Mononuclear cell (primary cell): ENCODE measurements around the gene CAV2. TPM values are rescaled to one million over a fixed set of nuclear protein-coding genes. Genes with fewer than 3 reads are reported as not detected.
A peak's percentile ranks its signal among the peaks of the same experiment; 100 is the strongest.

Source experiments
- H3K27me3 ChIP-seq: 2 replicates; pipeline ENCODE4 v1.6.0; 2011; ENCODE audit warnings: low read length, control low read depth; ENCODE audit not compliant: insufficient read depth
- H3K4me1 ChIP-seq: 2 replicates; pipeline ENCODE4 v1.5.1; 2011; ENCODE audit warnings: mild to moderate bottlenecking, low read length, control low read depth; ENCODE audit not compliant: insufficient read depth
- H3K4me3 ChIP-seq: 2 replicates; pipeline ENCODE4 v1.5.1; 2011; ENCODE audit warnings: mild to moderate bottlenecking, low read length, moderate library complexity
- H3K9me3 ChIP-seq: 2 replicates; pipeline ENCODE4 v1.5.1; 2011; ENCODE audit warnings: low read depth, mild to moderate bottlenecking, control low read depth, low read length
- total RNA-seq: library from RNA; depleted of rRNA; stranded (reverse); fragments of >200 nt; gene quantifications from one replicate; pipeline ENCODE4 v1.2.3, GENCODE V29; 2012

Gene CAV2
- total RNA-seq, 1 donor, result 4.1 TPM

DNA sequence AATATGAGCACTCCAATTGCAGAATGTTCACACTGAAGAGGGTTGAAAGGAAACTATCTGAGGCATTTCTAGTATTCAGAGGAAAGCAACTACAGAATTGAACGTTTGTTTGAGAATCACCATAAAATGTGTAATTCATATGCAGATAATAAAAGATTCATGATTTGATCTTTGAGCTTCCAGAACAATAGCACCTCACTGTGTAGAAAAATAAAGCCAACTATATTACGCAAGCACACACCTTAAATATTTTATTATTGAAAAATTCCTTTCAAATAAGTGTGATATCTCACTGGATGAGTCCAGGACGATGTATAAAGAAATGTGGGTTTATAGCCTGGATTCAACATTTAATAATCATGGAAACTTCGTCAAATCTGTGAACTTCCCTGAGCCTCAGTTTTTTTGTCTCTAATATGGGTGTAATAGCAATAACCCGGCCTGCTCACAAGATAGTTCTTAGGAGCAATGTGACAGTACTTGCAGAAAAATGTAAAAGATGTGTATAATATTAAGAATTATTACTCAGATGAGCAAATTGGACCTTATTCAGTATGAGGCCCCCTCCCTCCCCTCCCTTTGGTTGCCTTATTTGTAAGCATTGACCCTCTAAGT lies 11.5 kb upstream of the CAV2 start:
- Histone ChIP-seq H3K4me1 (no peaks in the 10 kb centered on the region), H3K4me3 (no peak overlapping the region), H3K27me3 (peaks cover 1% of the 10 kb centered on the region), H3K9me3 (no peaks in the 10 kb centered on the region)

DNA sequence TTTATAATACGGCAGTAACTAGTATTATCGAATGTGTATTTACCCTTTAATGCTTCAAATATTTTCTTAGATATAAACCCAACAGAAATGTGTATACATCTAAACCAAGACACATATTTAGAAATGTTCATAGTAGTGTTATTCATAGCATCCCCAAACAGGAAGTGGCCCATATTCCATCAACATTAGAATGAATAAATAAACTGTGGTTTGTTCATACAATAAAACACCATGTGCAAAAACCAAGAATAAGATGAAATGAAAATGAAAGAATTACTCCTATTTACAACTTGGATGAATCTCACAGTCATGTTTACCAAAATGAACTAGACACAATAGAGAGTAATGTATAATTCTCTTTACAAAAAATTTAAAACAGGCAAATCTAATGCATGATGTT lies 9.2 kb upstream of the CAV2 start:
- Histone ChIP-seq H3K27me3 (peaks cover 9% of the 10 kb centered on the region), H3K9me3 (no peaks in the 10 kb centered on the region), H3K4me3 (no peak overlapping the region), H3K4me1 (no peaks in the 10 kb centered on the region)

DNA sequence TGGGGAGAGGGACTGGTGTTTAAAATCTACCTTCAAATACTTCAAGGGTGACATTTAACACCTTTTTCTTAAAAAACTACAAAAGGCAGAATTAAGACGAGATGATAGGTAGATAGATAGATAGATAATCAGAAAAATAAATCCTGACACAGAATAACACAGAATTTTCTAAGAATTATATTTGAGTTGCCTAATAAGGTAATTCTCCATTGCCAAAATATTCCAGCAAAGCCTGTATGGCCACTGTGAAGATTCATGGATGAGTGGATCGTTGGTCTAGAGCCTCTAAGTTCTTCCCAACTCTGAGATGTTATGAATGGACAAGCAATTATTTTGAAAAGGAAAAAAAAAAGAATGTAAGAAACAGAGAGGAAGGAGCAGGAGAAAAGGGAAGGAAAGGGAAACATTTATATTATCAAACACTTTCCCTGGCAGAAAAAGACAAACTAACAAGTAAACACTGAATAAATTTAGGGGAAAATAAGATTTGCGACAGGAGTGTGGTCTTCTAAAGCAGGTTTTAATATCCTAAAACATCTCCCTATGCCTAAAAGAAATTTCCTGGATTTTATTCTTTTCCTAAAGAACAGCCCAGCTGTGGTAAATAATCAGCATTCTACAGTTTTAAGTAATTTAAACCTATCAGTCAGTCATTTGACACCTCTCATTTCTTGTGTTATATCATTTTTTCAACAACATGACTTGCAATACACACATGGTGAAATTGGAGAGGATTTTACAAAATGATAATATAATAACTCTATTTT lies 7.5 kb upstream of the CAV2 start:
- Histone ChIP-seq H3K27me3 (peaks cover 9% of the 10 kb centered on the region), H3K4me3 (no peak overlapping the region), H3K9me3 (no peaks in the 10 kb centered on the region), H3K4me1 (no peaks in the 10 kb centered on the region)

DNA sequence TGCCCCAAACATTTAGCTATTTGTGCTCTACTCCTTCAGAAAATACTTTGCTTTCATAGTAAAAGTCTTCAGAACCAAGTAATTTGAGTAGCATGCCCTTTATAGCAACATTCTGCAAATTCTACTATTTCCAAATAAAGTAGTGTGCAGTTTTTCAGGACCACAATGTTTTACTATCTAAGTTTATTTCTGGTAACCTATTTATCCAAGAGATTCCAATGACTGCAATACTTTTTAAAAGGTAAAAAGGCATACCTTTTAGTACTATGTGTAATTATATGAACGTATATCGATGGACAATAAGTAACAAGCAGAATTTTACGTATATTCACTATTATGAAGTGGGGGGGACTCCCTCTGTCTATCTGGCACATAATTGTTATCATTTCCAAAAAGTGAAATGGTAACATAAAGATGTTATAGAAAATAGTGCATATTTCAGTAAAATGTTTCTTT lies 6.9 kb upstream of the CAV2 start:
- Histone ChIP-seq H3K4me1 (no peaks in the 10 kb centered on the region), H3K9me3 (no peaks in the 10 kb centered on the region), H3K27me3 (peaks cover 13% of the 10 kb centered on the region), H3K4me3 (no peak overlapping the region)

DNA sequence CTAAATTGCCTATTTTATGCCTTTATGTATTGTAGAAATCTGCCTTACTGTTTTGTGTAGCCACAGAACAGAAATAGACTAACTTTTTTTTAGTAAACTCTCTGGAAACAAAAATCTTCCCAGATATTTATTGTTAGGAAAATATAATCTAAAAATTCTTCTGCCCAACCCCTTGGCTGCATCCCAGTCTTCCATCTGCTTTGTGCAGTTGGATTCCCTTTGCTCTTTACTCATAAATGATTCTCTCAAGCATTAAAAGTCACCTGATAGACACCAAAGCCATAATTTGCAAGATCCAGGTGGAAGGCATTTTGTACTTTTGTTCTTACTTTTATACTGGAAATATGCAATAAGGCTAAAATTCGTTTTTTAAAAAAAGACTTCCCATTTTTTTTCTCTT lies 6.1 kb upstream of the CAV2 start:
- no peak overlapping the region for H3K4me3 ChIP-seq

DNA sequence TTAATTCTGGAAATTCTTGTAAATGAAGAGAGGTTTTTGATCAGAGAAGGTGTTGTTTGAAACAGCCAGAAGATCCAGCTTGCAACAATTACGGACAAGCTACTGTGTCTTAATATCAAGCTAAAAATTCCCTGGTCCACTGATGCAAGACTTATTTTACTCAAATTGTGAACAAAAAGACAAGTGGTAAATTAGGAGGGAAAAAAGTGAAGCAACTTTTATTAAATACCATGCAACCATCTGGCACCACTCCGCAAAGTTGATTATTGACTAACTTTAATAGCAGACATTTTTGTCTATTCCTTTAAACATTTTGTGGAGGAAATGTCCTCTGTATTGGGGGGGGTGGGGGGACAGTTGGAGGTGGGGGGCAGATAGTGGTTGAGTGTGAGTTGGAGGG lies 5.1 kb upstream of the CAV2 start:
- H3K4me1 ChIP-seq, result peaks cover 4% of the 10 kb centered on the region
- no peaks in the 10 kb centered on the region for H3K9me3 ChIP-seq
- H3K4me3 ChIP-seq, result no peak overlapping the region
- peaks cover 28% of the 10 kb centered on the region for H3K27me3 ChIP-seq

More for the DNA sequence above, 6.1 kb upstream of the CAV2 start:
- H3K9me3 ChIP-seq, result no peaks in the 10 kb centered on the region
- no peaks in the 10 kb centered on the region for H3K4me1 ChIP-seq
- peaks cover 21% of the 10 kb centered on the region for H3K27me3 ChIP-seq

DNA sequence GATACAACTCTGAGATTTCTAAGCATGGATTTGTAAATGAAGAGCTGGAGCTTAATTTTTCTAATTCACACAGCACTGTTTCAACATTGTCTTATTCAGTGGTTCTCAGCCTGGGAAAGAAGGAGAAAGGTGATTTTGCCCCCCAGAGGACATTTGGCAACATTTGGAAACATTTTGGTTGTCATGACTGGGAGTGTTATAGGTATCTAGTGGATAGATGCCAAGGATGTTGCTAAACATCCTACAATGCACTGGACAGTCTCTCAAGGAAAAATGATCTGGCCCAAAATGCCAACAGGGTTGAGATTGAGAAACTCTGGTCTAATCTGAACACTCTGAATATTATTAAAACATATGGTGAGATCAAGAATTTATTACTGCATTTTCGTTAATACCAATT lies 3.8 kb upstream of the CAV2 start:
- H3K27me3 ChIP-seq, result peaks cover 39% of the 10 kb centered on the region
- no peak overlapping the region for H3K4me3 ChIP-seq
- peaks cover 14% of the 10 kb centered on the region for H3K4me1 ChIP-seq
- no peaks in the 10 kb centered on the region for H3K9me3 ChIP-seq

DNA sequence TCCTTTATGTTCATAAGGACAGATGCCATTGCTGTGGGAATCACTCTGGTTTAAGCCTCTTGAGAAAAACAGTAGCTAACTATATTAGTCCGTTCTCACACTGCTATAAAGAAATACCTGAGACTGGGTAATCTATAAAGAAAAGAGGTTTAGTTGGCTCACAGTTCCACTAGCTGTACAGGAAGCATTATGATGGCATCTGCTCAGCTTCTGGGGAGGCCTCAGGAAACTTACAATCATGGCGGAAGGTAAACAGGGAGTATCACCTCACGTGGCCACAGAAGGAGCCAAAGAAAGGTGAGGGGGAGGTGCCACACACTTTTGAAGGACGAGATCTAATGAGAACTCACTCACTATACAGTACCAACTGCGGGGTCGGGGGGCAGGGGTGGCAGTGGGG lies 2.9 kb upstream of the CAV2 start:
- H3K4me3 ChIP-seq, result no peak overlapping the region
- no peaks in the 10 kb centered on the region for H3K9me3 ChIP-seq
- peaks cover 14% of the 10 kb centered on the region for H3K4me1 ChIP-seq
- H3K27me3 ChIP-seq, result peaks cover 48% of the 10 kb centered on the region

DNA sequence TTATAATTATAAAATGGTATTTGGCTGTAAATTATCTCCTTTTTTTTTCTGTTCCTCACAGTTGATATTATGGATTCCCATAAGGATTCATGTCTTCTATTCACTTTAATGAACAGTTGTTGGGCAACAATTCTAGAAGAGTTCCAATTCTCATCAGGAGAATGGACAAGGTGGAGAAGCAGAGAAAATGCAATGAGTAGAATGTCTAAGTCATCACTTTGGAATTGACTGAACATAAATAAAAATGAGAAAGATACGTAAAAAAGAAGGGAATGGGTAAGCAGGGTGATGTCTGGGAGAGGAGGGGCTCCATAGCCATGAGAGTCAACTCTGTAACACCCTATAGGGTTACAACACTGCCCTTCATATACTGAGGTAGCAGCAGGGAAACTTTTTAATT lies 1.8 kb upstream of the CAV2 start:
- Histone ChIP-seq H3K4me3 (no peak overlapping the region), H3K9me3 (no peaks in the 10 kb centered on the region), H3K27me3 (peaks cover 59% of the 10 kb centered on the region), H3K4me1 (peaks cover 14% of the 10 kb centered on the region)

DNA sequence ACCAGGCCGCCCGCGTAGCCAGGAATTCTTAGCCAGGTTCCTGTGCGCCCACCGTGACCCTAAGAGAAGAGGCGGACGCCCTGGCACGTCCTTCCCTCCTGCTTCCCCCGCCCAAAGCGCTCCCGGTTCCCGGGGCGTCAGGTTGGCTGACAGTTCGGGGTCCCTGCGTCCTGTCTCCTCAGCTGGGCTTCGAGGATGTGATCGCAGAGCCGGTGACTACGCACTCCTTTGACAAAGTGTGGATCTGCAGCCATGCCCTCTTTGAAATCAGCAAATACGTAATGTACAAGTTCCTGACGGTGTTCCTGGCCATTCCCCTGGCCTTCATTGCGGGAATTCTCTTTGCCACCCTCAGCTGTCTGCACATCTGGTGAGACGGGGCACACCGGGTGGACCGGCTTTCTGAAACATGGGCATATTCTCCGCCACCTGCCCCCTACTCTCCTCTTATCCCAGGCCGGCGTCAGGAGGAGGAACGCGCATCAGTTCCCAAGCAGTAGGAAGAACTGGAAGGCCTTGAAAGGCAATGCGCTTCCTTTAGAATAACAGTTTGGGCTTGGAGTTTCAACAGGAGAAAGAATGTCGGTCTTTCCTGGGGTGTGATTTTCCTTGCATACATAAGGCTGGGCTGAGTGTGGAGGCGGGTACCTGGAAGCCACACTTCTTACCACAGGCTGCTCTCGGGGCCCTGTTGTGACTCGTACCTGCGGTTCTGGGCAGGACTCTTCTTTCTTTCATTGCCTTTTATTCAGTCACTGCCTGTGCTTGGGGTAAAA lies 728 bp downstream of the CAV2 start:
- peak overlapping the region; percentile 10 for H3K4me3 ChIP-seq
- peaks cover 61% of the 10 kb centered on the region for H3K27me3 ChIP-seq
- H3K4me1 ChIP-seq, result peaks cover 14% of the 10 kb centered on the region
- H3K9me3 ChIP-seq, result no peaks in the 10 kb centered on the region

DNA sequence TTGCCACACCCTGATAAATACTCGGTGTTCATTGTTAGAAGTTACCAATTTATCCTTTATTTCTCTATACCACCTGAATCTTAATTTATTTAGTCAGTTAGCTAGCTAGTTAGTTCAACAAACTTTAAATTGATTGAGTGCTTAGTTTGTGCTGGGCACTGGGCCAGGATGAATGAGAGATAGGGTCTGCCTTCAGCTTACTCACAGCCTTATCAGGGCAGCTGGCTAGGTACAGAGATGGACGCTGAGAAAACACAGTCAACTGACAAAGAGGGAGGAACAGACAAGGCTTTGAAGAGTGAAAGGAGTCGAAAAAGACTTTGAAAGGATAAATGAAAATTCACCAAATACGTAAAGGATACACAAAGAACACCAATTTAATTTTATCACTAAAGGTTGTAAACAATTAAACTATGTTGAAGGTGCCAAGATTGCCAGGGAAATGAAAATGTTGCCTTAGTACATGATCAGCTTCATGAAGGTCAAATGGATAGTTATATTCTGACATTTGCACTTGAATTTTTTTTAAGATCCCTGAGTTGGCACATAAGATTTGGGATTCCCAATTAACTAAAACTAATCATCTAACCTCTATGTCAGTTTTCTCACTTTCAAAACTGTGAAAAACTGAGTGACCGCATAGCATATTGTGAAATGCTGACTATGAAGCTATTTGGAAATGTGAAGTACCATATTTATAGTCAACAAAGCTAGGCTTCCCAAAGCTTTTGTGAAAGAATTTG lies 2.1 kb downstream of the CAV2 start:
- H3K27me3 ChIP-seq, result peaks cover 64% of the 10 kb centered on the region
- H3K4me3 ChIP-seq, result no peak overlapping the region
- H3K9me3 ChIP-seq, result no peaks in the 10 kb centered on the region
- peaks cover 14% of the 10 kb centered on the region for H3K4me1 ChIP-seq

DNA sequence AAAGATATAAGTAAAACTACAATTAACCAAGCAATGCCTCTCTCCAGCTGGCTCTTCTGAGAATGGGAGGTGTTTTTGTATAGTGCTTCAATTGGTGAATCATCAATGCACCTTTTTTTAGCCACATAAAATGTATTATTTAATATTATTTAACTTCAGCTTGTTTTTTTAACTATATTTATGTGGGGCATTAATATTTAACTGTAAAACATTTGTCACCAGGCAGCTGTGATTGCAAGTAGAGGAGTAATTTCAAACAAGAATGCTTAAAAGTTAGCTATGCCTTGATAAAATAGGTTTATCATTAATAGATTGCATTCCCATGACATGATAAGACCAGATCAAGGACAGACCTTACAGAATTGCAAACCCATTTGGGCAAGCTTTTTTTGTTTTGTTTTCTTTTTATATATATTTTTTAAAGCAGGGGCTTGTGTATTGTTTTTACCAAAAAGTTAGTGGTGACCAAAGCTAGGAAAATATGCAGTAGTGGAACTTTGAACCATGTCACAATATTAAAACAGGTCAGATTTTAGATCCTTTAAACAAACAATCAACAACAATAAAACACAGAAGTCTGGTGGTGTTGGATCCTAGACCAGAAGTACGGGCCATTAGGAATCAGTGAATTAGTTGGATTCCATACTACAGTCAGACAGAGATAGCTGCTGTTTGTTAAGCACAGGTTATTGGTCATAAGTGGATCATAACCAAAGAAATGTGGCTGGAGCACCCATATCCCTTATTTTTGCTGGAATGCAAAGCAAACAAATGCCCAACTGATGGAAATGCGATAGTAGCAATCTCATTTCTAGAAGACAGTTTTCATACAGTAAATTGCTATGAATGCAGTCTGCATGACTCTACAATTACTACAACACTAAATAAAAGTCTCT lies 2.9 kb downstream of the CAV2 start:
- no peak overlapping the region for H3K4me3 ChIP-seq
- no peaks in the 10 kb centered on the region for H3K9me3 ChIP-seq
- H3K27me3 ChIP-seq, result peaks cover 62% of the 10 kb centered on the region
- peaks cover 14% of the 10 kb centered on the region for H3K4me1 ChIP-seq

DNA sequence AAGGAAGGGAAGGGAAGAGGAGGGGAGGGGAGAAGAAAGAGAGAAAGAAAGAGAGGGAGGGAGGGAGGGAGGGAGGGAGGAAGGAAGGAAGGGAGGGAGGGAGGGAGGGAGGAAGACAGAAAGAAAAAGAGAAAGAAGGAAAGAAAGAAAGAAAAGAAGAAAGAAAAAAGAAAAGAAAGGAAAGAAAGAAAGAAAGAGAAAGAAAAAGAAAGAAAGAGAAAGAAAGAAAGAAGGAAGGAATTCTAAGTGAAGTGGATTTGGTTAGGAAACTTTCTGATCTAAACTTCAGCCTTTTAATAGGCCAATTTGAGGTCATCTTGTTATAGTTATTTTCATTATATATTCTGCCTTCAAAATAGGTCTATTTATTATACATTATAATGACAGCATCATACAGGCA lies 4.3 kb downstream of the CAV2 start:
- Histone ChIP-seq H3K4me1 (peaks cover 14% of the 10 kb centered on the region), H3K27me3 (peaks cover 50% of the 10 kb centered on the region), H3K4me3 (no peak overlapping the region), H3K9me3 (no peaks in the 10 kb centered on the region)

DNA sequence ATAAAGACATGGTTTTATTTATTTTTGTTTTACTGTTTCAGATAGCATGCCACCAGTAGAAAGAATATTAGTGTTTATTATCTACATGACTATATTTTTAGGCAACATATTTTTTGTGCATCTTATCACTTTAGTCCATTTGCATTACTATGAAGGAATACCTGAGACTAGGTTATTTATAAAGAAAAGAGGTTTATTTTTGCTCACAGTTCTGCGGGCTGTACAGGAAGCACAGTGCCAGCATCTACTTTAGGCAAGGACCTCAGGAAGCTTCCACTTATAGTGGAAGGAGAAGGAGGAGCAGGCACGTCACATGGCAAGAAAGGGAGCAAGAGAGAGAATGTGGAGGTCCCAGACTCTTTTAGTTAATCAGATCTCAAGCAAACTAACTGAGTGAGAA lies 5.7 kb downstream of the CAV2 start:
- Histone ChIP-seq H3K9me3 (no peaks in the 10 kb centered on the region), H3K27me3 (peaks cover 39% of the 10 kb centered on the region), H3K4me3 (no peak overlapping the region), H3K4me1 (peaks cover 4% of the 10 kb centered on the region)
